COR-L47 (cell line): ENCODE results near the gene VPS54.
"Not testable (repeated sequence)": the region's sequence is repeated elsewhere in the genome, so short reads cannot be mapped to it uniquely, and the experiment has no call there.

ENCODE experiments used
- DNase-seq: peaks from one replicate; lab custom pipeline; 2025; lab: John Stamatoyannopoulos, UW

VPS54 gene

GRCh38 chr2:63866009-63866709, 153.1 kb downstream of the VPS54 start:
- no peak for DNase-seq

GRCh38 chr2:63865159-63865799, 153.9 kb downstream of the VPS54 start:
- no peak for DNase-seq

- no peak for DNase-seq
Measured at GRCh38 chr2:63863707-63864106, 155.5 kb downstream of the VPS54 start.

- no peak for DNase-seq
Measured at GRCh38 chr2:63862806-63863205, 156.4 kb downstream of the VPS54 start.

GRCh38 chr2:63861220-63861822, 157.9 kb downstream of the VPS54 start:
- DNase-seq, result peak; percentile 63

- DNase-seq, result no peak
Measured at GRCh38 chr2:63858291-63858690, 160.9 kb downstream of the VPS54 start.

GRCh38 chr2:63856303-63856603, 163.0 kb downstream of the VPS54 start:
- DNase-seq, result no peak

GRCh38 chr2:63855418-63856302, 163.6 kb downstream of the VPS54 start:
- DNase-seq, result no peak

- no peak for DNase-seq
Measured at GRCh38 chr2:63853527-63854310, 165.5 kb downstream of the VPS54 start.

- no peak for DNase-seq
Measured at GRCh38 chr2:63851691-63852311, 167.4 kb downstream of the VPS54 start.

- DNase-seq, result no peak
Measured at GRCh38 chr2:63850649-63851048, 168.6 kb downstream of the VPS54 start.

- no peak for DNase-seq
Measured at GRCh38 chr2:63850204-63850571, 169.0 kb downstream of the VPS54 start.

GRCh38 chr2:63849381-63850203, 169.6 kb downstream of the VPS54 start:
- no peak for DNase-seq

GRCh38 chr2:63847571-63847970, 171.7 kb downstream of the VPS54 start:
- DNase-seq, result not testable (repeated sequence)

- DNase-seq, result no peak
Measured at GRCh38 chr2:63846487-63846886, 172.7 kb downstream of the VPS54 start.

GRCh38 chr2:63845866-63846265, 173.4 kb downstream of the VPS54 start:
- no peak for DNase-seq

- DNase-seq, result no peak
Measured at GRCh38 chr2:63844616-63845015, 174.6 kb downstream of the VPS54 start.

GRCh38 chr2:63843791-63844190, 175.4 kb downstream of the VPS54 start:
- no peak for DNase-seq

GRCh38 chr2:63843093-63843492, 176.1 kb downstream of the VPS54 start:
- DNase-seq, result no peak
